GM18868 (cell line): ENCODE measurements around the gene PPFIBP2.

Experiments used
- ATAC-seq: cut with Tn5 transposase; IDR thresholded peaks from one replicate; pipeline ENCODE4 v1.9.1; 2021; ENCODE audit warnings: mild to moderate bottlenecking, moderate library complexity; ENCODE audit not compliant: unreplicated experiment

The PPFIBP2 gene

DNA sequence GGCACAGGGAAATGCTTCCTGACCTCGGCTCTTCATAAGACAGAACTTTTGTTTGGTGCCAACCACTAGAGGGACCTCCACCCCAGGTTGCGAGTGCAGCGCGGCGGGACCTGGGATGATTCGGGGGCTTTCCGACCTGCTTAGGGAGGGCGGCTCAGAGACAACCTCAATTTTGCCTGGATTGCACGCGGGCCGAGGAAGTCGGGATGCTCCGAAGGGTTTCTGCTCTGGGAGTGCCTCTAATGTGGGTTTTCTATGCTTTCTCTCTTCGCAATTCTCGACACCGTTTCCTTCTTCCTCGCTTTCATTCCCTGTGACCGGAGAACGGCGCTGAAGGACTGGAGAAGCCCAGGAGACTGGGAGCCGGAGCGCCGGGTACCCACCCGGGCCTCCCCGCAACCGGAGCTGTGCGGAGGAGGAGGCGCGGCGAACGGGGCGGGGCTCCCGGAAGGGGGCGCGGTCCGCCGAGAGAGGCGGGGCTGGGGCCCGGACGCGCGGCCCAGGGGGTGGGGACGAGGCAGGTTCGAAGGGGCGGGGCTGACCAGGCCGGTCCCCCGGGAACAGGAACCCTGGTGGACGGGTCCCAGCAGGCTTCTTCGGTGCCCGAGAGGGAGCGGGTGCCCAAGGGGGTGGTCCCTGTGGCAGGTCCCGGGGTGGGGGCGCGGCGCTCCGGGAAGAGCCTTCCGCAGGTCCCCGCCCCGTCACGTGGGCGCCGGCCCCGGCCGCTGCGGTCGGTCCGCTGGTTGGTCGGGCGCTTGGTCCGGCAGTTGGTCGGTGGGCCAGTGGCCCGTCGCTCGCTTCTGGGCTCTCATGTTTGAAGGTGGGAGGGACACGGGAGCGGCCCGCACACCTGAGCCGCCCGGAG lies at the start of gene PPFIBP2:
TSS of gene PPFIBP2 (plus strand) at position 766 of the 865 bp plus-strand sequence. CDS start 35,477 bp downstream, outside the sequence.
- peak; percentile 67 for ATAC-seq

DNA sequence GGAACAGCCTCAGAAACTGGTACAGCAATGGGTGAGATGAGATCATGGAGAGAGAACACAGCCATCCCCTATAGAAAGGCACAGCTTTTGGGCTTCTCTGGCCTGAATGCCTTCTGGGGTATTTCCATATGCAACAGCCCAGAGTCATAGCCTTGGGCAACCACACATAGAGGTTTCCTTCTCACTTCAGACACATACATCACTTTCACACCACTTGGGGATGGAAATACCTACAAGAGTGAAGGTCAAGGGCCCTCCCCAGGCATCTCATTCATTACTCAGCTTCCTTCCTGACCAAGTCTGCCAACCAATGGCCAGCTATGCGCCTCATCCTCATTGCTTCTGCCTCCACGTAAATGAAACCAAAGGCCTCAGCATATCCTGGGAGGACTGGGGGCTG lies 46.1 kb upstream of the PPFIBP2 start:
- peak; percentile 87 for ATAC-seq

DNA sequence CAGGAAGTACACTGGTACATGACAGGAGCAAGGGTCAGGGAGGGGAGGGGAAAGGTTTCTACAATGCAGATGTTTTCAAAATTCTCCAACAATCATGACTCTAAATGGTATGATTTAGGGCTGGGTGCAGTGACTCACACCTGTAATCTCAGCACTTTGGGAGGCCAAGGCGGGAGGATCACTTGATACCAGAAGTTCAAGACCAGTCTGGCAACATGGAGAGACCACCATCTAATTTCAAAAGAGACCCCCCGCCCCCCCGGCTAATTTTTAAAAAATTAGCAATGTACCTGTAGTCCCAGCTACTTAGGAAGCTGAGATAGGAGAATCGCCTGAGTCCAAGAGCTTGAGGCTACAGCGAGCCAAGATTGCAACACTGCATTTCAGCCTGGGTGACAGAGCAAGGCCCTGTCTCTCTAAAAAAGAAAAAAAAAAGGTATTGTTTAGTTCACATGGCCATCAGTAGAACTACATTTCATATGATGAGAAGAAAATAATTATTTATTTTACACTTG lies 44.4 kb upstream of the PPFIBP2 start:
- no peak for ATAC-seq

DNA sequence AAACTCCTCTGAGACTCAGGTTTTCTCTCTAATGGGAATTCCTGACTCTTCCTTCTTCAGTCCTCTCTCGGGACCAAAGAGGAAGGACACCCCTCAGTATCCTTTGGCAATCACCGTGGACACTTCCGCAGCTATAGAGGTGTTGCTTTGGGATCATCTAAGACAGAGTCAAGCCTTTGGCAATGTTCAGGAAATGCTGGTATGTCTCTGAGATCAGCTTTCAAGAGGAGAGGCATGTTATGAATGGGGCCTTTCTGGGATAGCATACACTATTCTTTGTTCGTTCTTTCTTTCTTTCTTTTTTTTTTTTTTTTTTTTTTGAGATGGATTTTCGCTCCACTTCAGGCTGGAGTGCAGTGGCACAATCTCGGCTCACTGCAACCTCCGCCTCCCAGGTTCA lies 42.7 kb upstream of the PPFIBP2 start:
- ATAC-seq: no peak

DNA sequence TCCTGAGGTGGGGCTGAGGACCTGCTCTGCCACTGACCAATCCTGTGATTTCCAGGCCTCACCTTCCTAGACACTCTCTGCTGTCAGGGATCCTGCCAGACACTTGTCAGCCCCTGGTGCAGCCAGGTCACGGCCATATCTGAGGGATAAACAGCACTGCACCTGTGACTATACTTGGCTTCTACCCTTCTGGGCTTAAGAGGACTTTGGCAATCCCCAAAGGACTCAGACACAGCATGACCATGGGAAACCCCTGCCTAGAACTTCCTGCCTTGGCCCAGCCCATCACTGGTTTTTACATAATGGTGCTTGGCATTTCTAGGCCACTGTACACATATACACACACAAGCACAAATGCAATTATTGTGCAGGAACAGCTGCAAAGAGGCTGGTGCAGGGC lies 40.1 kb upstream of the PPFIBP2 start:
- ATAC-seq: peak; percentile 97

DNA sequence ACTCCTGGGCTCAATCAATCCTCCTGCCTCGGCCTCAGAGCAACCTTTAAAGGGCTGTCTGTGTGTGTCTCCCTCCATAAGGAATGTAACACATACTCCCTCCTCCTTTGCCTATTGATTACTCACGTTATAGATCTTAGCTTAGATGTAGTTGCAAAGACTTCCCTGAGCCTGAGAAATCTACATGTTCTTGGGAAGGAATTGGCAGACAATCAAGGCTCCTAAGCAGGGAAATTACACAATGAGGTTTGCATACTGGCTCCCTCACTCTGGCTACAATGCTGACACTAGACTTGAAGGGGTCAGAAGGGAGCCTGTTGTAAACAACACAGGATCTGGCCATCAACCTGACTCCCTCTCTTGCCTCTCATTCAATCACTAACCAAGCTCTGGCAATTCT lies 33.7 kb upstream of the PPFIBP2 start:
- ATAC-seq: no peak

DNA sequence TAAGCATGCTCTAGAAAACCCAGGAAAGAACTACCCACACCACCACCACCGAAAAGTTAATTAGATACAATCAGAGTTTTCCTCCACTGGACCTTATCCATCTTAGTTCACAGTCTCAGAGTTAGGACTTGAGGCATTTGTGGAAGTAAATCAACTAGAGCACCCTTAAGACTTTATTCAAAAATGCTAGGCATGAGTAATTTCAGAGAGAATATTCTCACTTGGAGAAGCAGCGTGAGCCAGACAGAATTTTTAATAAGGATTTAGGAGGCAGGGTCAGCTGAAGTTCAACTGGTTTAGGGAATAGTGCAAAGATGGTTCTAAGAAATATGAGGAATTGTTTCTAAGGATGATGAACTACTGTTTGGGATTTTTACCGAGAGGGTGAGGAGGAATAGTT lies 29.7 kb upstream of the PPFIBP2 start:
- ATAC-seq: no peak

DNA sequence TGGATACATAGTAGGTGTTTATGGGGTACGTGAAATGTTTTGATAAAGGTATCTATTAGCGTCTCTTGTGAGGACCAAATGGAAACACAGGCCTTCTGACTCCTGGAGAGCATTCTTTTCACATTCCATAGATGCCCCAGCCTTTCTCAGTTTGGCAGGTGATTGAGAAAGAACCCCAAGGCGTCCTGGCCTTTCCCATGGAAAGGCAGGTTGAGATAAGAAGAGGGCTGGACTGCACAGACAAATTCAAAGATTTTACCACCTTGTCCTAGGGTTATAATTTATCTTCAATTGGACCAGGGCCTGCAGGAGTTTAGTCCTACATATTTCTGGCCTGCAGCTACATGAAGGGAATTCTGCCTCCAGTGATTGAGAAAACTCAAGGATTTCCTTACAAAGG lies 29.2 kb upstream of the PPFIBP2 start:
- ATAC-seq: no peak

DNA sequence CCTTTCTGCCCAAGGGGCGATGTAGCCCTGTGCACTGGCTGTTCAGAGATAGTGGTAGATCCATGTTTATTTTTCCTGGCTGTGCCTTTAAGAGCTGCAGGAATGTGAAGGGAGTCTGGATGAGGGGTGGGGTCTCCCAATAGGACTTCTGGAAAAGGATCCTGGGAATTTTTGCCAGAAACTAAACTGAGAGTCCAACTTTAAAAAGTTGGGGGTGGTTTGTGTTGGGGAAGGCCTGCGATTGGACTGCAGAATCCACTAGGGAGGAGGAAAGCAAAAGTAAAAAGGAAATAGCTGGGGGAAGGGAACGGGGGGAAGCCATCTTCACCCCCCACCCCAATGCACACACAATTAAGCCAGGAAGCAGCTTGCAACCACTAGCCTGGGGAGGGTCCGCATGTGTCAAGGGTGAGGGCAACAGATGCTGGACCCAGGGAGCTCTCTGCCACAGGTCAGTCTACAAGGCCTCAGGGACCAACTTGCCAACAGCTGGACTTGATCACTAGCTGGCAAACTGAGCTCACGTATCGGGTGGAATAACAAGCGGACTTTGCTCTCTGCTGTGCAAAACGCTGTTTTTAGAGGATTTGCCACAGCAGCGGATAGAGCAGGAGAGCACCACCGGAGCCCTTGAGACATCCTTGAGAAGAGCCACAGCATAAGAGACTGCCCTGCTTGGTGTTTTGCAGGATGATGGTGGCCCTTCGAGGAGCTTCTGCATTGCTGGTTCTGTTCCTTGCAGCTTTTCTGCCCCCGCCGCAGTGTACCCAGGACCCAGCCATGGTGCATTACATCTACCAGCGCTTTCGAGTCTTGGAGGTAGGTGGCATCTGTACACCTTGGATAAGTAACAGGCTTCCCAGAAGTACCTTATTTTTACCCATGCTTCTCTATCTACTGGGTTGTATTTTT lies 28.4 kb upstream of the PPFIBP2 start, which contains the start of gene OLFML1:
TSS of gene OLFML1 (plus strand) at position 321 of the 912 bp plus-strand sequence. CDS start at position 691, 370 bp downstream.
- no peak for ATAC-seq

DNA sequence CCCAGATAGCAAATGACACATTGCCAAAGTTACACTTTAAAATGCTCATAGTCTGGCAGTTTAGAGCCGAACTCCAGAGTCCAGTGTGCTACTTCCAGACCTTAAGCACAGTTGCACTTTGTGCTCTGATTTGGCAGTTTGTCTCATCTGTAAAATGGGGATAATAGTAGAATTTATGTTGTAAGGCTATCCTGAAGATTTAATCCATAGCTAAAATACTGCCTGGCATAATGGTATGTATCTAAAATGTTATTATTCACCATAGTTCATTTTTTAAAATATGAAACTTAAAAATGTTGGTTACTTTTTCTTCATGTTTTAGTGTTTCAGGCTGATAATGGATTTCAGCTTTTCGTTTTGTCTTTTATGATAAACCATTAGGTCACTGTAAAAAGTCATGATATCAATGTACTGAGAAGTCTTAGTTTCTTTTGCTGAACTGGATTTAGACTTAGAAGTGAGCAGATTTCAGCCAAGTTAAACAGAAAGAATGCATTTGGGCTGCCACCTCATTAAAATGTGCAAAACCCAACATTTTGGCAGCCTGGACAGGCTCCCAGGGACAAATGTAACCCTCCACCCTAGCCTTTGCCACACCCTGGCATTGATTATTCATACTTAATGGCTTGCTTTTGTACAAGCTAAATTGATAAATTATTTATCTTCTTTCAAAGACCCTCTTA lies 27.6 kb upstream of the PPFIBP2 start:
- ATAC-seq: no peak

DNA sequence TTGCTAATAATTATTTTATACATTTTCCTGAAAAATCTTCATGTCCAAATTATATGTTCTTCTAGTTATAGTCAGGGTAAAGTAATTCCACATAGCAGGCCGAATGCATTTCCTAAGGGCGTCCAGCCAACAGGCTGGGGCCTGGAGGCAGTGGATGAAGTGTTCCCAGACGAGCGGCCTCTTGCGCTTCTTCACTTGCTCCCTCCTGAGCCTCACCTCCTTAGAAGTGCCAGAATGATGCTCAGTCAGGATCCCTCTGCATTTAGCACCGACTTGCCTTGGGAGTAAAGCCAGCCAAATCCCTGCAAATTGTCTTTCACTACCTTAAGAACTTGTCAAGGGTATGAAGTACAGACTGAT lies 27.0 kb upstream of the PPFIBP2 start:
- ATAC-seq: no peak

DNA sequence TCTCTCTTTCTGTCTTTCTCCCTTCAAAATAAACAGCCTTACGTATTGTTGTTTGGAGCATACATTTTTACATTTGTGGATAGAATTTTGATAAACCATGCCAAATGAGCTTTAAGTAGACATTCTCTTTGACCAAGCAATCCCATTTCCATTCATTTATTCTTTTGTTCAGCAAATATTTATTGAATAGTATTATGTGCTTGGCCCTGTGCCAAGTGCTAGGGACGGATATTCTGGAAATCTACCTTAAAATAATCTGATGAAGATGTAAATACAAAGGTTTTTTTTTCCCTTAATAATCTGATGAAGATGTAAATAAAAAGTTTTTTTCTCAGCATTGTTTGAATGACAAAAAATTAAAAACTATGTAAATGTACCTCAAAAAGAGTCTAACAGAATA lies 26.4 kb upstream of the PPFIBP2 start:
- ATAC-seq: no peak

DNA sequence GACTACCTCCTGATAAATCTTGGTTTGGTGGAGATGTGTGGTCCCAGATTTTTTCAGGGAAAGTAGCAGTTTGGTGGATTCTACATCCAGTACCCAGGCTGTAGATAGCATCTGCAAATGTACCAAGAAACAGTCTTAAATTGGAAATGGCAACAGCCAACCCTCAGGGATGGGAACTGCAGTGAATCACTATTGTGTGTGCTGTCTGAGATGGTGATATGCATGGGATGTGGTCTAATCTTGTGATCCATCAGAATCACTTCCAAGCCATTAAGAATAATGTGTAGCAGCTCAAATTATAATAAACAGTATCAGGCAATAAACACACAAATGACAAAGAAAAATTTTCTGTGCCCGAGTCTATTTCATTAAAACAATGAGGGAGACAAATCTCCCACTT lies 25.1 kb upstream of the PPFIBP2 start:
- ATAC-seq: no peak

DNA sequence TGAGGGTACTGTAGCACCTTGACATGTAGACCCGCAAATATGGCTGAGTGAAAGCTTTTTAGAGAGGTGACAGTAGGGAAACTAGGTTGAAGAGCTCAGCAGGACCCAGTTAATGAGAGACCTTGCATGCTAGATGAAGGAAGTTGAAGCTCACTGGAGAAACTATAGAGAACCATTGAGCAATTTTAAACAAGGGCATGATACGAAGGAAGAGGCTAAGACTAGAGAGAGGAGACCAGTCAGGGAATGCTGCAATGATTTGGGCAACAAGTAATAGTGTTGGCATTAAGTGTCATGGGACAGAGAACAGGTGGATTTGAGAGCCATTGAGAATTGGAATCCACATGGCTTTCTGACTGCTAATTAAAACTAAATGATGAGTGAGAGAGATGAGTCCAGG lies 24.4 kb upstream of the PPFIBP2 start:
- no peak for ATAC-seq

DNA sequence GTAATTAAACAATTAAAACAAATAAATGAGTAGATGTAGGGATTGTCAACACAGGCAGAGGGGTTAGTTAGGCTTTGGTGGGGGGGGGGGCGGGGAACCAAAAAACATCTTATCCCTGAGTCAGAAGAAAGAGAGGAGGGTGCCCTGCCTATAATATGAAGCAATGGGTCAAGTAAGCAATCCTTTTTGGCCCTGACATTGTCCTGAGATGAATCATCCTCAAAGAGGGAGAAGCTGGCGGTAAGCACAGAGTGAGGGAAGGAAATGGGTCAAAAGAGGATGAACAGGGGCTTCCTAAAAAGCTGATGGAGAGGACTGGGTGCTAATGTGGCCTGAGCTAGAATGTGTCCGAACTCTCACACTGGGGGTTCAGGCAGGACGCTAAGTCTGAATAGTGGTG lies 23.7 kb upstream of the PPFIBP2 start:
- no peak for ATAC-seq

DNA sequence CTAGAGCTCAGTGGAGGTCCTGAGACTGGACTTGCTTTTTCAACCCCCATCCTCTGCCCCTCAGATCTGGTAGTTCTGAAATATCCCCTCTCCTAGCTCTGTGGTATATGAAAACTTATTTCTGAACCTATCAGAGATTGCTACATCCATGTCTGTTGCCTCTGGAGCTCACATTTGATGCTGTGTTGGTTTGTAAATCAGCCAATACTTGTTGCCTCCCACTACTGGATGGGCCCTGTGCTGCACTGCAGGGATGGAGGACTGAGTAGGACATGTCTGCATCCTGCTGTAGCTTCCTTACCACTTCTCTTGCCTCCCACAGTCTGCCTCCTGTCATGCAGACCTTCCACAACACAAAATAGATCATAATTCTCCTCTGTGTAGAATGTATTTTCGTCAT lies 23.3 kb upstream of the PPFIBP2 start:
- no peak for ATAC-seq

DNA sequence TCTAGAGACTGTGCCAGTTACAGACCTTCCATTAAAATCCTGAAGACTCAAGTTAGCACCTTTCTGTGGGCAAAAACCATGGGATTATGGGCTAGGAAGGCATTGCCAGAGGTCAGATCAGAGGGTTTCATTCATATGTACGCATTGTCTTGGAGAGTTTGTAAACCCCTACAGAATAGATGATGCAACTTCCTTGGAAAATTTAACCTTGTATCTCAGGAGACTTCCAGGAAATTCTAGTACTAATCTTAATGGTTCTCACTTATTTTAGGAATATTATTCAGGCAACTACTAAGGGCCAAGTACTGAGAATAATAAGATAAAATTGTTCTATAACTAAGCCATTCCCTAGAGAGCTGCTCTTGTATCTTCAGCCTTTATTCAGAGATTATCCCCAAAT lies 21.5 kb upstream of the PPFIBP2 start:
- ATAC-seq: no peak

DNA sequence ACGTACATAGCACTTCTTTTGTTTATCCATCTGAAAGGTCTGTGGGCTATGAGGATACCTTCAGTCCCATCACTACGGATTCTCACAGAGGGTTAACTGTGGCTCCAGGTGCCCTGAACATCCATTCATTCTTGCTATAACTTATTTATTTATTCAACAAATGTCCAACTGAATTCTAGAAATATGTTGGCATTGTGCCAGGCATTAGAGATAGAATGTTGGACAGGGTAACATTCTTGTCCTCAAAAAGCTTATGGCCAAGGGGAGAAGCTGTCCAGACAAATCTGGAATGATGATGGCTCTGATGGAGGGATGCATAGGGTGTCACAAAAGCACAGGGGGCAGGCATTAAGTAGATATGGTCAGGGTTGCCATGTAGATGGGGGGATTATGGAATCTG lies 20.1 kb upstream of the PPFIBP2 start:
- ATAC-seq: no peak

DNA sequence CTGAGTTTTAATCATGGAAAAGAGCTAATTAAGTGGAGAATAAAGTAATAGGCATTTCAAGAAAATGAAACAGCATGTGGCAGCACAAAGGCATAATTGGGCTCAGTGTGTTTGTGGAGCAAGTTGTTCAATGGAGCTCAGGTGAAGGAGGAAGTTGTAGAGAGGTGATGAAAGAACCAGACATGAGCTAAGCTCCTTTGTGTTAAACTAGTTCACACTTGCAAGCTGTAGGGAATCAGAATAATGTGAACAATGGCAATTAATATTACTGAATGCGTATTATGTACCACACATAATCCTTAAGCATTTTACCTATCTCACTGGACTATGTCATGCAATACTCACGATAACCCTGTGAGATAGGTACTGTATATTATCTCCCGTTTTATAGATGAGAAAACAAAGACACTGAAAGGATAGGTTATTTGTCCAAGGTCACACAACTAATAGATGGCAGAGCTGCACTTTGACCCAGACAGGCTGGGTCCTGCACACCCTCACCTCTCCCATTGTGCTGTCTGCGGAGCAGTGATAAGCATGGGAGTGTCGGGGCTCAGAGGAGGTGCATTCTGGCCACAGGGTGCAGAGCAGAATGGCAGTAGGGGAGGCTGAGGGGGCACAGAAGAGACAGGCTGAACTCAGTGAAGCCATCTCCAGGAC lies 19.6 kb upstream of the PPFIBP2 start:
- no peak for ATAC-seq

DNA sequence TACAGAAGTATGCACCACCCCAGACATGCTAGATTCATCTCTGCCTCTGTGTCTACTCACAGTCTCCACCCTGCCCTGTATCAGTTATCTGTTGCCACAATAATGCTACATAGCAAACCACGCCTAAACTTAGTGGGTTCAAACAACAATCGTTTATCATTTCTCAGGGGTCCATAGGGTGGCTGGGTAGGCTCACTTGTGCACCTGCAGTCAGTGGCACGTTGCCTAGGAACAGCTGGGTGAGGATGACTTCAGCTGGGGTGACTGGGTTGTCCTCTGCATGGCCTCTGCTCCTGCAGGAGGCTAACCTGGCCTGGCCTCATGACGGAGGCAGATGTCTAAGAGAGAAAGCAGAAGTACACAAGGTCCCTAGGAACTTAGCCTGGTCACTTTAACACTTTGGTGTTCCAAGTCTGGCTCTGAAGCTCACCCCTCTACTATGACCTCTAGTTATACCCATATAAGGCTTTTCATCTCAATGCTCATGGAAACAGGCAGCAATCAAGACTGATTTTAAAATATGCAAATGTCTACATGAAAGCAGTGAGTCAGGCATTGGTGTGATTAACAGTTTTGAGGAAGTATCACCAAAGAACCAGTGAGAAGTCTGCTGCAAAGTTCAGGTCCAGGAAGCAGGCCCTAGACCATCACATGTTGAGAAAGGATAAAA lies 17.8 kb upstream of the PPFIBP2 start:
- peak; percentile 85 for ATAC-seq
